Measurements from ENCODE around the gene GABRG3.

- TF ChIP-seq EZH2phosphoT487 (IDR thresholded peaks at IDR 0.05; ENCODE audit: unreplicated experiment) (no peak), CTCF (conservative IDR thresholded peaks at IDR 0.05; ENCODE audit: low read depth in 2 of 2) (no peak), POLR2AphosphoS5 (IDR thresholded peaks at IDR 0.05; ENCODE audit: low read depth) (no peak), CREB1 (CRISPR knock-in tag; IDR thresholded peaks at IDR 0.05; ENCODE audit: low read depth) (no peak), EZH2 (IDR thresholded peaks at IDR 0.05; ENCODE audit: low read depth, unreplicated experiment) (no peak), REST (IDR thresholded peaks at IDR 0.05; ENCODE audit: unreplicated experiment) (no peak), NANOG (IDR thresholded peaks at IDR 0.05; ENCODE audit: borderline replicate concordance) (no peak), ETS1 (IDR thresholded peaks at IDR 0.05) (no peak), ZNF114 (CRISPR knock-in tag; IDR thresholded peaks at IDR 0.05) (no peak), JUNB (IDR thresholded peaks at IDR 0.05; ENCODE audit: unreplicated experiment) (no peak), ZNF462 (CRISPR knock-in tag; IDR thresholded peaks at IDR 0.05) (no peak), ZNF331 (CRISPR knock-in tag; IDR thresholded peaks at IDR 0.05; ENCODE audit: low read depth) (no peak)
These were observed 427.7 kb downstream of the GABRG3 start for GRCh38 chr15:27398631-27399161.

Measured in GM23338 (cell line).